Liver (tissue), 9 donors: Measurements from ENCODE around the gene CSNK2B. TPM values are rescaled to one million over a fixed set of nuclear protein-coding genes. Genes with fewer than 3 reads are reported as not detected.

Source experiments
- DNase-seq: peaks from one replicate; pipeline ENCODE4 v3.0.0-alpha.2; 2017; ENCODE audit warnings: low spot score
- H3K27ac ChIP-seq, 2 donors: one replicate each; pipeline ENCODE4 v1.7.0; 2013; ENCODE audit warnings: inconsistent platforms in 2 of 2, low read length in 2 of 2, control low read depth in 1 of 2, low read depth in 1 of 2, mild to moderate bottlenecking in 1 of 2
- H3K27me3 ChIP-seq, 4 donors: one replicate each; pipeline versions ENCODE4 v1.6.1 to v1.7.0; 2013; ENCODE audit warnings: low read length in 3 of 4, inconsistent platforms in 1 of 4, mild to moderate bottlenecking in 1 of 4, moderate library complexity in 1 of 4; ENCODE audit not compliant: control insufficient read depth in 4 of 4, insufficient read depth in 4 of 4
- H3K36me3 ChIP-seq, 4 donors: one replicate each; pipeline versions ENCODE4 v1.6.1 to v1.7.0; 2013; ENCODE audit warnings: low read length in 3 of 4, mild to moderate bottlenecking in 3 of 4, low read depth in 1 of 4, moderate library complexity in 1 of 4; ENCODE audit not compliant: control insufficient read depth in 4 of 4, insufficient read depth in 3 of 4
- H3K4me1 ChIP-seq, 4 donors: one replicate each; pipeline versions ENCODE4 v1.6.1 to v1.7.0; 2013; ENCODE audit warnings: low read length in 3 of 4, mild to moderate bottlenecking in 3 of 4, moderate library complexity in 1 of 4; ENCODE audit not compliant: control insufficient read depth in 4 of 4, insufficient read depth in 4 of 4
- H3K4me3 ChIP-seq, 3 donors: one replicate each; pipeline versions ENCODE4 v1.6.1 to v1.7.0; 2013; ENCODE audit warnings: low read length in 3 of 3, control low read depth in 1 of 3, low read depth in 1 of 3, mild to moderate bottlenecking in 1 of 3
- H3K9ac ChIP-seq, 2 donors: one replicate each; pipeline ENCODE4 v1.7.0; 2013; ENCODE audit warnings: low read length in 2 of 2, mild to moderate bottlenecking in 2 of 2, moderate library complexity in 2 of 2, control low read depth in 1 of 2, low read depth in 1 of 2
- H3K9me3 ChIP-seq, 4 donors: one replicate each; pipeline versions ENCODE4 v1.6.1 to v1.7.0; 2013; ENCODE audit warnings: low read length in 3 of 4; ENCODE audit not compliant: control insufficient read depth in 4 of 4
- ATF3 ChIP-seq: IDR thresholded peaks from 2 replicates; pipeline ENCODE4 v1.6.1; 2016; ENCODE audit warnings: antibody characterized with exemption
- EGR1 ChIP-seq, 2 donors: IDR thresholded peaks; 2 replicates each; pipeline ENCODE4 v1.6.1; 2016 to 2018; ENCODE audit warnings: antibody characterized with exemption in 2 of 2, low read depth in 2 of 2
- FOXA1 ChIP-seq: IDR thresholded peaks from 2 replicates; pipeline ENCODE4 v1.6.1; 2016; ENCODE audit warnings: antibody characterized with exemption
- FOXA2 ChIP-seq: IDR thresholded peaks from 2 replicates; pipeline ENCODE4 v1.6.1; 2016; ENCODE audit warnings: antibody characterized with exemption
- GABPA ChIP-seq, 2 donors: IDR thresholded peaks in 1 of 2; conservative IDR thresholded peaks in 1 of 2; 2 replicates each; pipeline ENCODE4 v1.6.1; 2016; ENCODE audit warnings: antibody characterized with exemption in 2 of 2, mild to moderate bottlenecking in 1 of 2, moderate library complexity in 1 of 2
- HNF4A ChIP-seq, 2 donors: conservative IDR thresholded peaks; 2 replicates each; pipeline ENCODE4 v1.6.1; 2016; ENCODE audit warnings: antibody characterized with exemption in 2 of 2, mild to moderate bottlenecking in 2 of 2
- HNF4G ChIP-seq: IDR thresholded peaks from 2 replicates; pipeline ENCODE4 v1.6.1; 2016; ENCODE audit warnings: antibody characterized with exemption
- JUND ChIP-seq, 2 donors: IDR thresholded peaks; 2 replicates each; pipeline ENCODE4 v1.6.1; 2016; ENCODE audit warnings: antibody characterized with exemption in 2 of 2
- MAX ChIP-seq: IDR thresholded peaks from 2 replicates; pipeline ENCODE4 v1.6.1; 2016; ENCODE audit warnings: antibody characterized with exemption
- NR2F2 ChIP-seq: IDR thresholded peaks from 2 replicates; pipeline ENCODE4 v1.6.1; 2016; ENCODE audit warnings: antibody characterized with exemption
- RAD21 ChIP-seq, 2 donors: IDR thresholded peaks; 2 replicates each; pipeline ENCODE4 v1.6.1; 2016; ENCODE audit warnings: antibody characterized with exemption in 2 of 2, mild to moderate bottlenecking in 2 of 2
- RXRA ChIP-seq, 2 donors: IDR thresholded peaks; 2 replicates each; pipeline ENCODE4 v1.6.1; 2017 to 2018; ENCODE audit warnings: antibody characterized with exemption in 2 of 2, mild to moderate bottlenecking in 1 of 2
- SP1 ChIP-seq: IDR thresholded peaks from 2 replicates; pipeline ENCODE4 v1.6.1; 2018; ENCODE audit warnings: antibody characterized with exemption, mild to moderate bottlenecking
- TAF1 ChIP-seq: conservative IDR thresholded peaks from 2 replicates; pipeline ENCODE4 v1.6.1; 2016; ENCODE audit warnings: antibody characterized with exemption, mild to moderate bottlenecking
- ZBTB33 ChIP-seq: IDR thresholded peaks from 2 replicates; pipeline ENCODE4 v1.6.1; 2016; ENCODE audit warnings: antibody characterized with exemption
- WGBS: extraction: QIAGEN DNeasy Blood & Tissue Kit; methylation state at CpG from one replicate; pipeline ENCODE4 v1.1.7; 2013; 5-methylcytosine and 5-hydroxymethylcytosine counted together
- polyA plus RNA-seq, 2 donors: library from polyadenylated mRNA; stranded (reverse) in 1 of 2; unstranded in 1 of 2; fragments of 200-250 nt in 1 of 2; fragments of >200 nt in 1 of 2; fragmentation: Nextera tagmentation in 1 of 2; extraction: Ambion mirVana in 1 of 2; gene quantifications; one replicate each; pipeline versions ENCODE4 v1.2.1 to v1.2.3, GENCODE V29; 2013 to 2015
- total RNA-seq, 2 donors: library from RNA; depleted of rRNA; stranded (reverse); fragments of >200 nt; gene quantifications; one replicate each; pipeline ENCODE4 v1.2.3, GENCODE V29; 2014
- TF ChIP-seq, protein P1 (sequence below): IDR thresholded peaks from 2 replicates; pipeline ENCODE4 v1.6.1; 2016; ENCODE audit warnings: antibody characterized with exemption, mild to moderate bottlenecking
- TF ChIP-seq, protein P2 (sequence below): fragments of 150-350 bp; IDR thresholded peaks from 2 replicates; pipeline ENCODE4 v1.5.1; 2017; ENCODE audit warnings: improper control_type of control experiment, low read depth, low read length; ENCODE audit not compliant: missing input control
- donor health status: healthy.
- donor health status: healthy.
- donor health status: healthy.
- donor health status: healthy.
- donor health status: healthy.

CSNK2B gene
- total and polyA plus RNA-seq, 4 donors, result 58.1 to 108 (median 77.0) TPM

DNA sequence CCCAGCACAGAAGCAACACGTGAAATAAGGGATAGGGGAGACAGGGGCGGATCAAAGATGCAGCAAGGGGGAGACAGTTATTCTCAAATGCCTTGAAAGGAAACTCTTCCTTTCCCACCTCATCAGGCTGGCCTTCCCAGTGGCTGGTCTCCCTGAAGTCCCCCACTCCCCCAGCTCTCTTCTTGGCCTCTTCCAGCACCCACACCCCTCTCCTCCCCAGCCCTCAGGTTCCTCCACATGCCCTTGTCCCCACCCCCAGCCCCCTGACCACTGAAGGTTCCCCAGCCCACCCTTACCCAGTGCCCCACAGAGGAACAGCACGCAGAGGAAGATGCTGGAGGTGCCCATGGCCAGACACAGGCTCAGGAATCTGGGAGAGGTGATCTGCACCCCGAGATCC is 47.6 kb downstream of the CSNK2B start (continued):
- TF ChIP-seq, protein P1, sequence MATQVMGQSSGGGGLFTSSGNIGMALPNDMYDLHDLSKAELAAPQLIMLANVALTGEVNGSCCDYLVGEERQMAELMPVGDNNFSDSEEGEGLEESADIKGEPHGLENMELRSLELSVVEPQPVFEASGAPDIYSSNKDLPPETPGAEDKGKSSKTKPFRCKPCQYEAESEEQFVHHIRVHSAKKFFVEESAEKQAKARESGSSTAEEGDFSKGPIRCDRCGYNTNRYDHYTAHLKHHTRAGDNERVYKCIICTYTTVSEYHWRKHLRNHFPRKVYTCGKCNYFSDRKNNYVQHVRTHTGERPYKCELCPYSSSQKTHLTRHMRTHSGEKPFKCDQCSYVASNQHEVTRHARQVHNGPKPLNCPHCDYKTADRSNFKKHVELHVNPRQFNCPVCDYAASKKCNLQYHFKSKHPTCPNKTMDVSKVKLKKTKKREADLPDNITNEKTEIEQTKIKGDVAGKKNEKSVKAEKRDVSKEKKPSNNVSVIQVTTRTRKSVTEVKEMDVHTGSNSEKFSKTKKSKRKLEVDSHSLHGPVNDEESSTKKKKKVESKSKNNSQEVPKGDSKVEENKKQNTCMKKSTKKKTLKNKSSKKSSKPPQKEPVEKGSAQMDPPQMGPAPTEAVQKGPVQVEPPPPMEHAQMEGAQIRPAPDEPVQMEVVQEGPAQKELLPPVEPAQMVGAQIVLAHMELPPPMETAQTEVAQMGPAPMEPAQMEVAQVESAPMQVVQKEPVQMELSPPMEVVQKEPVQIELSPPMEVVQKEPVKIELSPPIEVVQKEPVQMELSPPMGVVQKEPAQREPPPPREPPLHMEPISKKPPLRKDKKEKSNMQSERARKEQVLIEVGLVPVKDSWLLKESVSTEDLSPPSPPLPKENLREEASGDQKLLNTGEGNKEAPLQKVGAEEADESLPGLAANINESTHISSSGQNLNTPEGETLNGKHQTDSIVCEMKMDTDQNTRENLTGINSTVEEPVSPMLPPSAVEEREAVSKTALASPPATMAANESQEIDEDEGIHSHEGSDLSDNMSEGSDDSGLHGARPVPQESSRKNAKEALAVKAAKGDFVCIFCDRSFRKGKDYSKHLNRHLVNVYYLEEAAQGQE, result no peak
- no peak for TF ChIP-seq TAF1

- TF ChIP-seq MAX (no peak), HNF4A (conservative IDR thresholded peaks at IDR 0.05) (no peak), FOXA1 (no peak), TAF1 (no peak), EGR1 (IDR thresholded peaks at IDR 0.05; ENCODE audit: low read depth in 2 of 2) (no peak), ZBTB33 (no peak), FOXA2 (no peak), RXRA (IDR thresholded peaks at IDR 0.05) (no peak), SP1 (no peak), ATF3 (no peak), GABPA (IDR thresholded peaks at IDR 0.05 in 1 of 2, conservative IDR thresholded peaks at IDR 0.05 in 1 of 2) (no peak), JUND (IDR thresholded peaks at IDR 0.05) (no peak), RAD21 (IDR thresholded peaks at IDR 0.05) (no peak), NR2F2 (no peak), HNF4G (no peak)
- TF ChIP-seq, protein P2, sequence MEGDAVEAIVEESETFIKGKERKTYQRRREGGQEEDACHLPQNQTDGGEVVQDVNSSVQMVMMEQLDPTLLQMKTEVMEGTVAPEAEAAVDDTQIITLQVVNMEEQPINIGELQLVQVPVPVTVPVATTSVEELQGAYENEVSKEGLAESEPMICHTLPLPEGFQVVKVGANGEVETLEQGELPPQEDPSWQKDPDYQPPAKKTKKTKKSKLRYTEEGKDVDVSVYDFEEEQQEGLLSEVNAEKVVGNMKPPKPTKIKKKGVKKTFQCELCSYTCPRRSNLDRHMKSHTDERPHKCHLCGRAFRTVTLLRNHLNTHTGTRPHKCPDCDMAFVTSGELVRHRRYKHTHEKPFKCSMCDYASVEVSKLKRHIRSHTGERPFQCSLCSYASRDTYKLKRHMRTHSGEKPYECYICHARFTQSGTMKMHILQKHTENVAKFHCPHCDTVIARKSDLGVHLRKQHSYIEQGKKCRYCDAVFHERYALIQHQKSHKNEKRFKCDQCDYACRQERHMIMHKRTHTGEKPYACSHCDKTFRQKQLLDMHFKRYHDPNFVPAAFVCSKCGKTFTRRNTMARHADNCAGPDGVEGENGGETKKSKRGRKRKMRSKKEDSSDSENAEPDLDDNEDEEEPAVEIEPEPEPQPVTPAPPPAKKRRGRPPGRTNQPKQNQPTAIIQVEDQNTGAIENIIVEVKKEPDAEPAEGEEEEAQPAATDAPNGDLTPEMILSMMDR, result no peak
- TF ChIP-seq, protein P1, result no peak
- Histone ChIP-seq H3K27me3 (no peaks in the 10 kb centered on the region), H3K9me3 (no peaks in the 10 kb centered on the region), H3K4me1 (no peaks in the 10 kb centered on the region), H3K36me3 (no peaks in the 10 kb centered on the region), H3K9ac (no peak overlapping the region), H3K4me3 (no peak overlapping the region), H3K27ac (no peak overlapping the region)
- DNase-seq, result no peak
- 66% methylated on average over 5 of the region's 5 CpGs for WGBS
These were observed 48.3 kb downstream of the CSNK2B start for GRCh38 chr6:31713991-31714684.
